Right hindlimb (tissue), 1 donor: Measurements from ENCODE around the gene DTNBP1.
"Not testable (repeated sequence)": the region's sequence is repeated elsewhere in the genome, so short reads cannot be mapped to it uniquely, and the experiment has no call there.

Source experiments
- DNase-seq: peaks from one replicate; pipeline ENCODE4 v3.0.0-alpha.2; 2018

Gene DTNBP1

GRCh38 chr6:15666896-15667295, 4.1 kb upstream of the DTNBP1 start:
- DNase-seq = not testable (repeated sequence)

- DNase-seq = no peak
Measured at GRCh38 chr6:15665237-15665636, 2.4 kb upstream of the DTNBP1 start.

DNA sequence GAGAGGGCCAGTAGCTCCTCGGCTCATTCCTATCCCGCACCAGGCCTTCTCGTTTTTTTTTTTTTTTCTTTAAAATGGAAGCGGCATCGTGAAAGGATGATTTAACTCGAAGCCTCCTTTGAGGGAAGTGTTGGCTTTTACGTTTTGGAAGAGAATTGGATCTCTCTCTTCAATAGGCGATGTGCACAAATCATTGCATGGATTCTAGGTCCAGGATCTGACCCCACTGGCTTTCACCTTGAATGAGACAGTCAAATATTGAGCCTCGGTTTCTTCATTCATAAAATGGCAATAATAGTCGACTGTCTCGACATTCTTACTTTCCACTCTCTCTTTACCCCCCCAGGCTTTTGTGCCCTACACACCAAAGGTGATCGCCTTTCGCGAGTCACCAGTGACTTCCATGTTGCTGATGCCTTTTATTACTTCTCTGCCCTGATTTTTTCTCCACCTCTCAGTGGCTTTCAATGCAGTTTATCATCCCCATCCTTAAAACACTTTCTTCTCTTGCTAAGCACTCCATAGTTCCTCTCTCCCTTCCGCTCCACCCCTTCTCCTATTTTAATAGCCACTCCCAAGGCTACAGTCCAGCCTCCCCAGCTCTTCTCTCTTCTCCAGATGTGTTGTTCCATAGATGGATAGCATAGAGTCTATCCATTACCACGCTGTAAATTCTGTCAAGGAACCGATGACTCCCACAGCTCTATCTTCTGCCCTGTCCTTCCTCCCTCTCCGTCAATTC, 473 bp upstream of the DTNBP1 start:
- DNase-seq = no peak

- DNase-seq = peak; percentile 27
Measured at GRCh38 chr6:15661853-15662325, 939 bp downstream of the DTNBP1 start.

- no peak for DNase-seq
Measured at GRCh38 chr6:15659181-15659580, 3.6 kb downstream of the DTNBP1 start.

- no peak for DNase-seq
Measured at GRCh38 chr6:15658181-15658744, 4.6 kb downstream of the DTNBP1 start.

DNA sequence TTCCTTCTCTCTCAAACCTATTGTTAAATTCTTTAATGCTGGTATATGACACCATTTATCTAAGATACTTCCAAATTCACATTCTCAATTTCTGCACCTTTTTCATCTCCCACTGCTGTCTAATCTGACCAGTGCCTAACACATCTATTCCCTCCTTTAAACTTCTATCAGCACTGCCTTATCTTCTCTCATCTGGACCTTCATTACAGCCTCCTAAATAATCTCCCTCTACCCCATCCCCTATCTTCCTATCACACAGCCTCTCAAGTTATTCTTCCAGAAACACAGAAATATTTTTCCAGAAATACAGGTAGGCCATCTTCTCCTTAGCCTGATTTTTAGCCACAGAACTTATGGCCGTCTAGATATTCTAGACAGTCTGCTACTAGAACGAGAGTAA, 5.5 kb downstream of the DTNBP1 start:
- DNase-seq = no peak

DNA sequence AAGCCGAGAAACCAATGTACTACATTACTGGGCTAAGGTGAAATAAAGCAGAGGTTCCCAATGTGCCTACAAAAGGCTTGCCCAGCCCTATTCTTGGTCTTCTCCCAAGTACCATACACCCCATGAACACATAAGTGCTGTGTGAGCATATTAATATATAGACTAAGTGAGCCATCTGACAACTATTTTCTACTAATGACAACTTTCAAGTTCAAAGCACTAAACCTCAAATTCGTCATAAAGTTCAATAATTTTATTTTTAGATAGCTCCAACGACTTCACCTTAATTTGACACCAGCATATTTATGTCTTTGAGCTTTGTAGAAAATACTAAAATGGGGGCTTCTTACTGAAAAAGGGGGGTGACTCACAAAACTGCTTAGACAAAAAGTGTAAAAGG, 6.7 kb downstream of the DTNBP1 start:
- DNase-seq = no peak

DNA sequence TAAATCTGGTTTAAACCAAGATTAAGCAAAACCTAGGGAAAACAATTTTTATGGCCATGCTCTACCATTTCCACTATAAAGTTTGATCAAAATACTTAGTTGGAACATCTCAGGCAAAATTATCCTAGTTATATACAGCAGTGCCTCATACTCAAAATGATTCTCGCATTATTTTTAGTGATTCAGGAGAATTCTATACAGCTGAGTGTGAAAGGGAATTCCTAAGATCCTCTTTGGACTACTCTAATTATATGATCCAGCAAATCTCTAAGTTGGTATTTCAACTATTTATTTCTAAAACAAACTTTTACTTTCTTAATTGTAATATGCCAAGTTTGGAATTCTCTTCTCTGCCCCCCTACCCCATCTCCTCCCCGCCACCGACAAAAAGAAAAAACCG, 8.6 kb downstream of the DTNBP1 start:
- no peak for DNase-seq

GRCh38 chr6:15653581-15653980, 9.2 kb downstream of the DTNBP1 start:
- no peak for DNase-seq

DNA sequence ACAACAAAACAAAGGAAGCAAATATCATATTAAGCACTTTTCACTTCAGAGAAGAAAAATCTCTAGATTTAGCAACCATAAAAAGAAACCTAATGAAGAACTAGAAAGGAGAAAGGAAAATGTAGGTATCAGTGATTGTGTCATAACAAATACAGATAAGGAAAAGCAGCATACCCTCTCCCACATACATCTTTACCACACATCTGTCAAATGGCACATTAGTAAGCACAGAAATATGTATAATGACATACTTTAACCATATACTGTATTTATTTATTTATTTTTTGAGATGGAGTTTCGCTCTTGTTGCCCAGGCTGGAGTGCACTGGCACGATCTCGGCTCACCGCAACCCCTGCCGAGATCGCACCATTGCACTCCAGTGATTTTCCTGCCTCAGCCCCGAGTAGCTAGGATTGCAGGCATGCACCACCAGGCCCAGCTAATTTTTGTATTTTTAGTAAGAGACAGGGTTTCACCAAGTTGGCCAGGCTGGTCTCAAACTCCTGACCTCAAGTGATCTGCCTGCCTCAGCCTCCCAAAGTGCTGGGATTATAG, 12.7 kb downstream of the DTNBP1 start:
- DNase-seq = not testable (repeated sequence)

DNA sequence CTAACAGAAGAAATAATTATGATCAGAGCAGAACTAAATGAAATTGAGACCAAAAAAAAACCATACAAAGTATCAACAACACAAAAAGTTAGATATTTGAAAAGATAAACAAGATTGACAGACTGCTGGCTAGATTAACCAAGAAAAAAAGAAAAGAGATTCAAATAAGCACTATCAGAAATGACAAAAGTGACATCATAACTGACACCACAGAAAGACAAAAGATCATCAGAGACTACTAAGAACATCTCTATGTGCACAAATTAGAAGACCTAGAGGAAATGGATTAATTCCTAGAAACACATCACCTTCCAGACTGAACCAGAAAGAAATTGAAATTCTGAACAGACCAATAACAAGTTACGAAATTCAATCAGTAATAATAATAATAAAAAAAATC, 17.9 kb downstream of the DTNBP1 start:
- DNase-seq = no peak

- no peak for DNase-seq
Measured at GRCh38 chr6:15643542-15643941, 19.3 kb downstream of the DTNBP1 start.

DNA sequence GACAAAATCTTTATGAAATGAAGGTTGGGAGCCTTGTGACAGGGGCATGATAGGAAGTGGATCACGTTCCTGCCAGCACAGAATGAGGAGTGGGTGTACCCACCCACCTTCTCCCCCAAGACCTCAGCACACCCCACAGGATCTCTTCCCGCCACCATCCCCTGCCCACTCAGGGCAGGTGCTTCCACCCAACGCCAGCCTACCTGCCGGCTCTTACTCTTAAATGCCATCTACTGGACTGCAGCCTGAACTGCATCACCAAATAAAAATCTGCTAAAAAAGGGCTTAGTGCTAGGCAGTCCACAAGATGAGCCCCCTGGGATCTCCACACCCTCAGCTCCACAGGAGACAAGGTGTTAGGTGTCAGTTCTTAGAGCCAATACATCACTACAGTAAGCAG, 20.6 kb downstream of the DTNBP1 start:
- no peak for DNase-seq

- DNase-seq = no peak
Measured at GRCh38 chr6:15638373-15638772, 24.5 kb downstream of the DTNBP1 start.

DNA sequence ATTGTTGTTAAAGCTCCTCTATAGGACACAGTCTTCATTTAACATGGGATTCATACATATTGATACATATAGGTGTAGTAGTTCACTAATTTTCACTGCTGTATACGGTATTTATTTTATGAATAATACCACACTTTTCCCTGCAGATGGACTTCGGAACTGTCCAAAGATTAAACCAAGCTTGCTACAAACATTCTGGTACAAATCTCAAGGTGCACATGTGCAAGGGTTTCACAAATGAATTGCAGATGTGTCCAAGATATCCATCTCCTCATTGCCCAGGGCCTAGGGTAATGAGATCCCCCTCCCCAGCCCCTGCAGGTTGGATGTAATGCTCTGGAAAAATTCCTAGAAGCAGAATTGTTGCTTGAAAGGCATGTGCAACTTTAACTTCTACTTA, 31.4 kb downstream of the DTNBP1 start:
- no peak for DNase-seq

DNA sequence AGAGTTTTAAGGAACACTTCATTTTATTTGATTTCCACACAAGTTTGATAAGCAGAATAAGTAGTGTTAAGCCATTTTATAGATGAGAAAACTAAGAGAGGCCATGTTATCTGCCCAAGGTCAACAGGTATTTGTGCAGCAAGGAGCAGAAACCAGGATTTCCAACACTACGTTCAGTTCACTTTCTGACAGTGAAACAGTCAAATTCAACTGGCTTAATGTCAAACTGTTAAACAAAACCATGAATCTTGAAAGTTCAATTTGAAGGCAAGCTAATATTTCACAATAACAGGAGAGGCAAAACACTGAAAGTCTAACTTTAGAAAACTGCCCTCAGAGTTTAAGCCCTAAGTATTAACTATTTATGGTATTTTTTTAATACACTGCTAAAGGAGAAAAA, 32.6 kb downstream of the DTNBP1 start:
- no peak for DNase-seq

- DNase-seq = no peak
Measured at GRCh38 chr6:15629487-15629886, 33.3 kb downstream of the DTNBP1 start.

DNA sequence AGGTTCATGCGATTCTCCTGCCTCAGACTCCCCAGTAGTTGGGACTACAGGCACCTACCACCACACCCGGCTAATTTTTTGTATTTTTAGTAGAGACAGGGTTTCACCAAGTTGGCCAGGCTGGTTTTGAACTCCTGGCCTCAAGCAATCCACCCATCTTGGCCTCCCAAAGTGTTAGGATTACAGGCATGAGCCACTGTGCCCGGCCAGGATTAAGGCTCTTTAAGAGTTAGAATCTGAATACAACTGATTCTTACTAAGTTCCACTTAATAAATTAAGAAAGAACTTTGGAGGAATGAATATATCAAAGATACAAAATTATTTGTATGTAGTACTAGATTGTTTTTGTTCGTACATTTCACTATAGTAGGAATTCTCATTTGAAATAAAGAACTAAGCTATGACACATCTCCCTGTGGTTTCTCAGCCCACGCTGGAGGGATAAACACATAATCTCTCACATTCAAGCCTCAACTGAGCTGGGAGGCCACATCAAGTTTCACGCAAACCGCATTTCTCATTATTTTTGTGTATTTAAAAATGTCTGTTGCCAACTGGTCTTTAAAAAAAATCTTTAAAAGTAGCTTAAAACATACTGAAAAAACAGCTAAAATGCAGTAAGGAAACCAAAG, 34.2 kb downstream of the DTNBP1 start:
- DNase-seq = no peak

DNA sequence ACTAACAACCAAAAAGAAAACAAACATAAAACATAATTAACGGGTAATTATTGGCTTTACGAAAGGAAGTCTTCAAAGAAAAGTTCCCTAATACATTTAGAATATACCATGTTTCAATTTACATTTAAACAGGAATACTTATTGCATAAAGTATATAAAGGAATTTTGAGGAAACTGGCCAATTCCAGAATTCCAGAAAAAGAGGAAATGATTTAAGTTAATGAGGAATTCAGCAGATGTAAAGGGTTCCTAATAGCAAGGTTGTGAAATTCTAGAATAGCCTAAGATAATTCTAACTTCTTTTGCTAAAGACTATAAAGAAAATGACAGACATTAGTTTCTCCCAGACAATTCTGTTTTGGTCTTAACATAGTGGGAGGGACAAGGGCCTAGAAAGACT, 35.0 kb downstream of the DTNBP1 start:
- no peak for DNase-seq

DNA sequence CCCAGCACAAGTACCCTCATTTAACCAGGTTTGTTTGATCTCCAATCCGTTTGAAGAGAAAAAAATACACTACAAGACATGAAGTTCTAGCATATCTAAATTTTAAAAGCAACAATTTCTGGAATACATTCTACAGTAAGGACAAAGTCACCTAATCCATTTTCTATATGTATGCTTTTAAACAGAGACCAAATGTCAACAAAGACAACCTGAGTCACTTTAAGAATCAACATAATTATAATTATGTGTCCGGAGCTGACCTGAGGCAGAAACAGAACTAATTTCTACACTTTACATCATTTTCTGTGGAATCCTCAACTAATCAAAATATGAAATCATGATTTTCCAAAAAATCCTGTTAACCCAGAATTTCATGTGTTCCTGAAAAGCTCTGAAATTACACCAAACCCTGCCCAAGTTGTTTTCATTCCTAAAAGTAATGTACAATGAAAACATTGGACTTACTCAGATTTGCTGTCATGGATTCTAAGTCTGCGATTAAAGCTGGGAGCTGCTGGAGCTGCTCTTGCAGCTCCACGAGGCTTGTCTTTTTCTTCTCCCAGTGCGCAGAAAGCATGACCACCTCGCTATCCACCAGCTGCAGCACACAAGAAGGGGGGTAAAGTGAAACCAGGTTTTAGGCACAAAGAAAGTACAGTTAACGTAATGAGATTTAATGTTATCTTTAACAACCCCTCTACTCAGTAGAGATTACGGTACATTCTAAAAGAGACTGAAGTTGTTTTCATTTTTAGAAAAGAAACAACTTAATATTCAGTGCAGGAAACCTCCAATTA, 35.8 kb downstream of the DTNBP1 start:
- DNase-seq = no peak

DNA sequence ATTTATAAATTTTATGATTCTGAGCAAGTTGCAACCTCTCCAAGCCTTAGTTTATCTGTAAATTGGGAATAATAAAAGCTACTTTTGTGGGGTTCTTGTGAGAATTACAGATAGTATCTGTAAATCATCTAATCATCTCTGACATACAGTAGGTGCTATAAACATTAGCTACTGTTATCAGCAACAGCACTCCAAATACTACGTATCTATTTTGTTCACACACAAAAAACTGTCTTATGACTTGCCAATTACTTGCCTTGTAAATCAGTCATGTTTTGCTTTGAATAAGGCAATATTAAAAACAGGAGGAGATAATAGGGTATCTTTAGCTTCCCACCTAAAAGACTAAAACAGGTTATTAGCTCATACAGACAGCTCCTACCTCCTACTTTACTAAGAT, 36.7 kb downstream of the DTNBP1 start:
- no peak for DNase-seq
